A673 (cell line): ENCODE data around the gene TSKS. TPM values are rescaled to one million over a fixed set of nuclear protein-coding genes. Genes with fewer than 3 reads are reported as not detected.

ENCODE experiments used
- BruUV-seq: library from RNA; stranded (reverse); fragments of 400-500 nt; replicated peaks from 2 replicates; lab custom pipeline; 2021; lab: Mats Ljungman, UMichigan
- CTCF ChIA-PET: fragments of 300-600 bp; sonication (Branson Sonifier 250); formaldehyde crosslinking; loops from one replicate; lab custom pipeline; 2022; ENCODE audit warnings: antibody characterized with exemption; lab: Charles Lee
- POLR2A ChIA-PET: fragments of 300-600 bp; sonication (Branson Sonifier 250); formaldehyde crosslinking; loops from one replicate; lab custom pipeline; 2022; ENCODE audit warnings: antibody characterized with exemption; ENCODE audit not compliant: low non-redundant PET; lab: Charles Lee
- DNase-seq: peaks from one replicate; pipeline ENCODE4 v3.0.0-alpha.2; 2015; ENCODE audit warnings: low spot score
- H3K27ac ChIP-seq: fragments of 200-600 bp; sonication (generic); 2 replicates; pipeline ENCODE4 v1.5.1; 2016; ENCODE audit warnings: mixed run types, low read depth, mild to moderate bottlenecking, mixed read lengths, antibody characterized with exemption, low read length; ENCODE audit not compliant: poor library complexity, severe bottlenecking
- H3K27me3 ChIP-seq: fragments of 200-600 bp; sonication (generic); replicated peaks from 2 replicates; pipeline ENCODE4 v1.6.1; 2017; ENCODE audit warnings: mixed run types, low read depth, mild to moderate bottlenecking, mixed read lengths, antibody characterized with exemption, low read length; ENCODE audit not compliant: insufficient read depth, poor library complexity
- H3K36me3 ChIP-seq: fragments of 200-600 bp; sonication (generic); 2 replicates; pipeline ENCODE4 v1.6.1; 2016; ENCODE audit warnings: mixed run types, mild to moderate bottlenecking, mixed read lengths, antibody characterized with exemption, low read length; ENCODE audit not compliant: insufficient read depth, poor library complexity, severe bottlenecking
- H3K4me1 ChIP-seq: fragments of 200-600 bp; sonication (generic); 2 replicates; pipeline ENCODE4 v1.6.1; 2017; ENCODE audit warnings: mixed run types, mild to moderate bottlenecking, mixed read lengths, antibody characterized with exemption, low read length; ENCODE audit not compliant: insufficient read depth, poor library complexity, severe bottlenecking
- H3K4me3 ChIP-seq: fragments of 200-600 bp; sonication (generic); 2 replicates; pipeline ENCODE4 v1.5.1; 2016; ENCODE audit warnings: low read depth, mixed run types, mild to moderate bottlenecking, mixed read lengths, low read length; ENCODE audit not compliant: poor library complexity, severe bottlenecking
- H3K9me3 ChIP-seq: fragments of 200-600 bp; sonication (generic); 2 replicates; pipeline ENCODE4 v1.6.1; 2016; ENCODE audit warnings: mixed run types, low read depth, mild to moderate bottlenecking, mixed read lengths, antibody characterized with exemption, low read length; ENCODE audit not compliant: poor library complexity, severe bottlenecking
- CTCF ChIP-seq: fragments of 300-800, 200-600 bp; sonication (generic); conservative IDR thresholded peaks from 2 replicates; pipeline ENCODE4 v1.5.1; 2017; ENCODE audit warnings: low read depth, mild to moderate bottlenecking, antibody characterized with exemption, low read length, moderate library complexity, mixed read lengths
- EZH2 ChIP-seq: fragments of 200-600 bp; sonication (generic); IDR thresholded peaks from 2 replicates; pipeline ENCODE4 v1.6.1; 2017; ENCODE audit warnings: borderline replicate concordance, low read depth, mild to moderate bottlenecking, mixed read lengths, antibody characterized with exemption, low read length; ENCODE audit not compliant: poor library complexity, severe bottlenecking
- intact Hi-C: fragments of 100-400 bp; cut with micrococcal nuclease; formaldehyde crosslinking; loops from one replicate; pipeline ENCODE4 v1.10.0; 2022; ENCODE audit not compliant: unreplicated experiment
- total RNA-seq: library from RNA; stranded (reverse); gene quantifications from 2 replicates; pipeline ENCODE4 v1.2.3, GENCODE V29; 2021

The TSKS gene
- total RNA-seq, 1 experiment from 2014 or later = not detected

- POLR2A ChIA-PET = no interaction called here
- no peak overlapping the region for H3K4me3 ChIP-seq
- no peaks in the 10 kb centered on the region for H3K9me3 ChIP-seq
- intact Hi-C loops = no loop called here
- CTCF ChIA-PET = no interaction called here
- H3K36me3 ChIP-seq = no peaks in the 10 kb centered on the region
- no peaks in the 10 kb centered on the region for H3K4me1 ChIP-seq
- no peak overlapping the region for H3K27ac ChIP-seq
- DNase-seq = no peak
- BruUV-seq = no TSS peak
- H3K27me3 ChIP-seq = no peaks in the 10 kb centered on the region
- TF ChIP-seq EZH2 (no peak), CTCF (no peak)
Observed at GRCh38 chr19:49773663-49774350, 10.7 kb upstream of the TSKS start.

GRCh38 chr19:49772850-49773432, 9.8 kb upstream of the TSKS start:
- Histone ChIP-seq H3K9me3 (no peaks in the 10 kb centered on the region), H3K36me3 (no peaks in the 10 kb centered on the region), H3K27me3 (no peaks in the 10 kb centered on the region), H3K27ac (no peak overlapping the region), H3K4me3 (no peak overlapping the region), H3K4me1 (peaks cover 2% of the 10 kb centered on the region)
- intact Hi-C loops = no loop called here
- no peak for DNase-seq
- no peak for TF ChIP-seq CTCF
- no peak for TF ChIP-seq EZH2
- no TSS peak for BruUV-seq
- ChIA-PET POLR2A (no interaction called here), CTCF (interaction anchor here (0.7 kb wide), 1 partner anchor 87 kb away, joined by 3 read pairs; no protein-coding TSS in a partner anchor)

- no peak for TF ChIP-seq EZH2
- TF ChIP-seq CTCF = no peak
- CTCF ChIA-PET = no interaction called here
Observed at GRCh38 chr19:49771674-49772139, 8.6 kb upstream of the TSKS start.

More at GRCh38 chr19:49771674-49772139, 8.6 kb upstream of the TSKS start:
- no peaks in the 10 kb centered on the region for H3K27me3 ChIP-seq
- H3K36me3 ChIP-seq = no peaks in the 10 kb centered on the region
- H3K4me3 ChIP-seq = no peak overlapping the region
- BruUV-seq = no TSS peak
- no peak for DNase-seq
- no peak overlapping the region for H3K27ac ChIP-seq
- no peaks in the 10 kb centered on the region for H3K9me3 ChIP-seq
- intact Hi-C loops = no loop called here
- POLR2A ChIA-PET = no interaction called here
- peaks cover 6% of the 10 kb centered on the region for H3K4me1 ChIP-seq
